Esophagus squamous epithelium (tissue), 4 donors: ENCODE measurements around the gene NELL1.

Source experiments
- POLR2A ChIP-seq, 4 donors: fragments of 450-650 bp; IDR thresholded peaks; one replicate each; pipeline ENCODE4 v1.6.1; 2017; ENCODE audit warnings: antibody characterized with exemption in 4 of 4, mild to moderate bottlenecking in 4 of 4, moderate library complexity in 3 of 4
- TF ChIP-seq, protein P1 (sequence below), 6 experiments: fragments of 450-650 bp in 4 of 6; fragments of 200-600 bp in 2 of 6; sonication (generic) in 2 of 6; IDR thresholded peaks; one replicate each; pipeline ENCODE4 v1.5.1; 2016 to 2019; ENCODE audit warnings: antibody characterized with exemption in 6 of 6, mild to moderate bottlenecking in 4 of 6, moderate library complexity in 4 of 6

DNA sequence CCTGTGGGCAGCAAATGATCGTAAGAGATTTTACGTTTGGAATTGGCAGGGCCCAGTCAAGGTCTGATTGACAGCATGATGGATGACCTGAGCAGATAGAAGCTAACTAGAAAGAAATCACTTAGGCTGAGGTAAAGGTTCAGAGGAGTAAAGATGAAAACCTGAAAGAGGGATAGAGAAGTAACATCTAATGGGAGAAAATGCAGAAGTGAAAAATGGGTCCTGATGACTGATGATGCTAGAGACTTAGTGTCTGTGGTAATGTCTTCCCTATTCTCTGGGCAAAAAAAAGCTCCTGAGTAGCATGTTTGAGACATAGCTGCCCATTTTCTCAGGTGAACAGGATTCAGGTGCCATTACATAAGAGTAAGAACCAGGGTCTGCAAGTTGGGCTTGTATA lies 894.7 kb downstream of the NELL1 start:
- TF ChIP-seq, protein P1, sequence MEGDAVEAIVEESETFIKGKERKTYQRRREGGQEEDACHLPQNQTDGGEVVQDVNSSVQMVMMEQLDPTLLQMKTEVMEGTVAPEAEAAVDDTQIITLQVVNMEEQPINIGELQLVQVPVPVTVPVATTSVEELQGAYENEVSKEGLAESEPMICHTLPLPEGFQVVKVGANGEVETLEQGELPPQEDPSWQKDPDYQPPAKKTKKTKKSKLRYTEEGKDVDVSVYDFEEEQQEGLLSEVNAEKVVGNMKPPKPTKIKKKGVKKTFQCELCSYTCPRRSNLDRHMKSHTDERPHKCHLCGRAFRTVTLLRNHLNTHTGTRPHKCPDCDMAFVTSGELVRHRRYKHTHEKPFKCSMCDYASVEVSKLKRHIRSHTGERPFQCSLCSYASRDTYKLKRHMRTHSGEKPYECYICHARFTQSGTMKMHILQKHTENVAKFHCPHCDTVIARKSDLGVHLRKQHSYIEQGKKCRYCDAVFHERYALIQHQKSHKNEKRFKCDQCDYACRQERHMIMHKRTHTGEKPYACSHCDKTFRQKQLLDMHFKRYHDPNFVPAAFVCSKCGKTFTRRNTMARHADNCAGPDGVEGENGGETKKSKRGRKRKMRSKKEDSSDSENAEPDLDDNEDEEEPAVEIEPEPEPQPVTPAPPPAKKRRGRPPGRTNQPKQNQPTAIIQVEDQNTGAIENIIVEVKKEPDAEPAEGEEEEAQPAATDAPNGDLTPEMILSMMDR (IDR thresholded peaks at IDR 0.05), result no peak
- no peak for TF ChIP-seq POLR2A (IDR thresholded peaks at IDR 0.05)
